Naive B cell (primary cell): Measurements from ENCODE around the gene DNAAF9. TPM values are rescaled to one million over a fixed set of nuclear protein-coding genes. Genes with fewer than 3 reads are reported as not detected.
"Not testable (repeated sequence)": the region's sequence is repeated elsewhere in the genome, so short reads cannot be mapped to it uniquely, and the experiment has no call there.

ENCODE experiments used
- ATAC-seq, 2 donors: fragments of 150-1000 bp; cut with Tn5 transposase; 2 replicates each; pipeline ENCODE4 v1.10.0; 2021; ENCODE audit warnings: low read depth in 2 of 2, mild to moderate bottlenecking in 2 of 2, moderate library complexity in 2 of 2
- DNase-seq: peaks from one replicate; pipeline ENCODE4 v3.0.0; 2022
- H3K27ac Mint-ChIP-seq, 6 donors: one replicate each; pipeline ENCODE4 v1.8.0; 2020 to 2022; ENCODE audit warnings: mild to moderate bottlenecking in 6 of 6, mixed read lengths in 6 of 6, moderate library complexity in 5 of 6, inconsistent platforms in 2 of 6
- H3K27me3 Mint-ChIP-seq, 3 donors: one replicate each; pipeline ENCODE4 v1.8.0; 2021 to 2022; ENCODE audit warnings: mixed read lengths in 3 of 3, mild to moderate bottlenecking in 1 of 3
- H3K36me3 Mint-ChIP-seq, 2 donors: one replicate each; pipeline ENCODE4 v1.8.0; 2020 to 2022; ENCODE audit warnings: mixed read lengths in 2 of 2, inconsistent platforms in 1 of 2, mild to moderate bottlenecking in 1 of 2
- H3K4me1 Mint-ChIP-seq, 3 donors: one replicate each; pipeline ENCODE4 v1.8.0; 2020 to 2022; ENCODE audit warnings: mixed read lengths in 3 of 3, inconsistent platforms in 1 of 3, mild to moderate bottlenecking in 1 of 3, moderate library complexity in 1 of 3
- H3K4me3 Mint-ChIP-seq, 8 donors: one replicate each; pipeline ENCODE4 v1.8.0; 2020 to 2022; ENCODE audit warnings: mild to moderate bottlenecking in 8 of 8, mixed read lengths in 8 of 8, moderate library complexity in 8 of 8, inconsistent platforms in 2 of 8
- H3K9me3 Mint-ChIP-seq, 7 donors: one replicate each; pipeline ENCODE4 v1.8.0; 2020 to 2022; ENCODE audit warnings: mixed read lengths in 7 of 7, mild to moderate bottlenecking in 5 of 7, inconsistent platforms in 2 of 7, moderate library complexity in 1 of 7
- polyA plus RNA-seq, 6 donors: library from polyadenylated mRNA; unstranded; fragments of 300-500 nt; fragmentation: Illumina TruSeq; gene quantifications; one replicate each; pipeline ENCODE4 v1.2.3, GENCODE V29; 2021; ENCODE audit warnings: low read depth in 6 of 6

DNAAF9 gene
- polyA plus RNA-seq, 6 donors from 2014 or later = 1.2 to 3.0 (median 1.4) TPM

DNA sequence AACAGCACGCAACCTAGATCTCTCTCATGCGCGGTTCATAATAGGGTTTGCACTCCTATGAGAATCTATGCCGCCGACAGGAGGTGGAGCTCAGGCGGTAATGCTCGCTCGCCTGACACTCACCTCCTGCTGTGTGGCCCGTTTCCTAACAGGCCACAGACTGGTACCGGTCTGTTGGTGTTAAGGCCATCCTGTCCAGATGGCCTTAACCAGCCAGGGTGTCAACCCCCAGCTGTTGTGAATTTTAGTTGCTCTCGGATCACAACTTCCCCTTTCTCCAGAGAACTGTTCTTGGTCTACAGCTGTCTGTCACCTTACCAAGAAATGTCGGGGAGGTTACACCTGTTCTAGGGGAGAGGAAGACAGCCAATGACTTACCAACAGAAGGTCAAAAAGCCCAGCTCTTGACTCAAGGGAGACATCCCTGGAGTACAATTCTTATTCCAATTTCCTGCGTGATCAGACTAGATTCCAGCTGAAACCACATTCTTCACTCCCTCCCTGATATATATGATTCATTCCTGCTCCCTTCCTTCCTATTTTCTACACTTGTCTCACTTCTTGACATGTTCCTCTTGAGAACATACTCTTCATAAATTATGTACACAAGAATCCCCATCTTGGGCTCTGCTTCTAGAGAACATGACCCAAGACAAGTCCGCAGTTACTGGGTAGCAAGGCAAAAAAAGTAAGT, 23.1 kb upstream of the DNAAF9 start:
- Mint-ChIP-seq H3K4me1 (peaks cover 8 to 17% (median 12%) of the 10 kb centered on the region in 3 donors), H3K4me3 (peak overlapping the region in 4 of 8 donors; percentile 21 to 53 (median 39)), H3K9me3 (no peaks in the 10 kb centered on the region), H3K27ac (peak overlapping the region in 3 of 6 donors; percentile 4 to 77 (median 19)), H3K36me3 (no peaks in the 10 kb centered on the region), H3K27me3 (no peaks in the 10 kb centered on the region)
- peak; percentile 88 to 94 for ATAC-seq
- peak; percentile 39 for DNase-seq

DNA sequence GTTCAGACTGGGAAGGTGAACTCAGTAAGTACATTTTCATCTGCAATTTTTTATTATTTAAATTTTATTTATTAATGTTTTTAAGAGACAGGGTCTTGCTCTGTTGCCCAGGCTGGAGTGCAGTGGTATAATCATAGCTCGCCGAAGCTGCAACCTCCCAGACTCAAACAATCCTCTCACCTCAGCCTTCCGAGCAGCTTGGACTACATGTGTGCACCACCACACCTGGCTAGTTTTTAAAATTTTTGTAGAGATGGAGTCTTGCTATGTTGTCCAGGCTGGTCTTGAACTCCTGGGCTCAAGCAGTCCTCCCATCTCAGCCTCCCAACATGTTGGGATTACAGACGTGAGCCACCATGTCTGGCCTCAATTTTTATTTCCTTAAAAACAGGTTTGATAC, 19.3 kb upstream of the DNAAF9 start:
- not testable (repeated sequence) for H3K27me3 Mint-ChIP-seq, H3K36me3 Mint-ChIP-seq, H3K9me3 Mint-ChIP-seq, ATAC-seq, DNase-seq, H3K4me3 Mint-ChIP-seq
- Mint-ChIP-seq H3K4me1 (peaks cover 8 to 12% (median 12%) of the 10 kb centered on the region in 3 donors), H3K27ac (peak overlapping the region in 1 of 6 donors; percentile 37)

DNA sequence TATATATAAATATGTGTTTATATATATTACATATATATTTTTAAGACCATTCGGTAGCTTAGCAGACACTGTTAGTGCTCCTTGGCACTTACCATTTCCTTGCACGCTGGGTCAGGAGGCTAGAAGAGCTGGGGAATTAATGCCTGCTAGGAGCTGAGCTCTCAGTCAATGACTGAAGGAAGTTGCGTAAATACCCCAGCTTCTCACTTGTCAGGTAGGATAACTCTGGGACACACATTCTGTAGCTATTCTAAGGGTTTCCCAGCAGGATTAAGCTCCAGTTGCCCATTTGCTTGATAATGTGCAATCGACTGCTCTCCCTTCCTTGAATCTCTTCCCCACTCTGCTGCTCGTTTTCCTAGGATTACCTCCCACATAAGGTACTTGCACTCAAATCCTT, 15.7 kb upstream of the DNAAF9 start:
- Mint-ChIP-seq H3K4me1 (no peaks in the 10 kb centered on the region), H3K9me3 (no peaks in the 10 kb centered on the region), H3K36me3 (no peaks in the 10 kb centered on the region), H3K4me3 (no peak overlapping the region), H3K27ac (no peak overlapping the region), H3K27me3 (peaks cover 0 to 8% (median 0%) of the 10 kb centered on the region in 3 donors)
- ATAC-seq (no peak), DNase-seq (no peak)

DNA sequence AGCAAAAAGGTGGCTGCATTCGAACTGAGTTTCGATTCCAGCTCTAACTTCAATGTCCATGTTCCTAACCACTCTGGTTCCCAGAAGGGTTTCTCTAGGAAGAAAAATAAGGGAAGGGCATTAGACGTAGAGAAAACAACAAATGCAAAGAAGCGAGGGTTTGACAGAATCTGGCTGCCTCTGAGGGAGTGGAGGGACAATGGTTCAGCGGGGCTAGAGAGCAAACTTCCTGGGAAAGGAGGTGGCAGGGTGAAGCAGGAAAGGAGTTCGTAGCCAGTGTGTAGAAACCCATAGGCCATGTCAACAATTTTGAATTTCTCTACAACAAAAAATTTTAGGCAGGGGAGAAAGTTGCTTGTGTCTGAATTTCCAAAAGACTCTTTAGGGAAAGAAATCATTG, 14.5 kb upstream of the DNAAF9 start:
- H3K9me3 Mint-ChIP-seq = no peaks in the 10 kb centered on the region
- no peak overlapping the region for H3K4me3 Mint-ChIP-seq
- no peak for ATAC-seq
- peak overlapping the region in 1 of 6 donors; percentile 59 for H3K27ac Mint-ChIP-seq
- H3K36me3 Mint-ChIP-seq = no peaks in the 10 kb centered on the region
- DNase-seq = no peak
- peaks cover 0 to 14% (median under 1%) of the 10 kb centered on the region in 3 donors for H3K27me3 Mint-ChIP-seq
- H3K4me1 Mint-ChIP-seq = no peaks in the 10 kb centered on the region

DNA sequence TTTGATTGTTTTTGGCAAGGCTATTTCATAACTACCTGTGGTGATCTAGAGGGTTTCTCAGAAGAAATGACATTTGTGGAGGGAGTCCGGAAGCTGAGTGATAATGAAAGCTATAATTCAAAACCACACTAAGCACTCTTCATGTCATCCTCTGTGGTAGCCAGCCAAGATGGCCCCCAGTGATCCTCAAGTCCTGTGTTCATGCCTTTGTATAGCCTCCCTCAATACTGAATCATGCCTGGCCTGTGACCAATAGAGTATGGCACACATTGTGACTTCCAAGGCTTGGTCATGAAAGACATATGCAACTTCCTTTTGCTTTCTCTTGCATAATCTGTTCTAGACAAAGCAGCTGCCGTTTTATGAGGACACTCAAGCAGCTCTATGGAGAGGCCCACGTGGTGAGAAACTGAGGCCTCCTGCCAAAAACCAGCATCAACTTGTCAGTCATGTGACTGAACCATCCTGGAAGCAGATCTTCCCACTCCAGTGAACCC, 12.8 kb upstream of the DNAAF9 start:
- no peak overlapping the region for H3K27ac Mint-ChIP-seq

DNA sequence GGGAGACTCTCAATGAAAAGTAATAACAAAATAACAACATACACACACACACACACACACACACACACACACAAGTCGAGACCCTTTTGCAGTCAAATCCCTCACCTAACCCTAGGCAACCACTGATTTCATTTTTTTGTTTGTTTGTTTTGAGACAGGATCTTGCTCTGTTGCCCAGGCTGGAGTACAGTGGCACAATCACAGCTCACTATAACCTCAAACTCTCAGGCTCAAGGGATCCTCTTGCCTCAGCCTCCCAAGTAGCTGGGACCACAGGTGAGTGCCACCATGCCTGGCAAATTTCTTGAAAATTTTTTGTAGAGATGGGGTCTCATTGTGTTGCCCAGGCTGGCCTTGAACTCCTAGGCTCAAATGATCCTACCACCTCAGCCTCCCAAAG, 10.7 kb upstream of the DNAAF9 start:
- peaks cover 18 to 28% (median 18%) of the 10 kb centered on the region in 3 donors for H3K27me3 Mint-ChIP-seq
- ATAC-seq = not testable (repeated sequence)

More for the DNA sequence above, 12.8 kb upstream of the DNAAF9 start:
- DNase-seq (no peak), ATAC-seq (no peak)
- H3K4me1 Mint-ChIP-seq = no peaks in the 10 kb centered on the region
- no peak overlapping the region for H3K4me3 Mint-ChIP-seq
- H3K27me3 Mint-ChIP-seq = peaks cover 6 to 22% (median 7%) of the 10 kb centered on the region in 3 donors
- H3K36me3 Mint-ChIP-seq = peaks cover 6% of the 10 kb centered on the region in 2 donors
- peaks cover 0 to 8% (median 4%) of the 10 kb centered on the region in 7 donors for H3K9me3 Mint-ChIP-seq

DNA sequence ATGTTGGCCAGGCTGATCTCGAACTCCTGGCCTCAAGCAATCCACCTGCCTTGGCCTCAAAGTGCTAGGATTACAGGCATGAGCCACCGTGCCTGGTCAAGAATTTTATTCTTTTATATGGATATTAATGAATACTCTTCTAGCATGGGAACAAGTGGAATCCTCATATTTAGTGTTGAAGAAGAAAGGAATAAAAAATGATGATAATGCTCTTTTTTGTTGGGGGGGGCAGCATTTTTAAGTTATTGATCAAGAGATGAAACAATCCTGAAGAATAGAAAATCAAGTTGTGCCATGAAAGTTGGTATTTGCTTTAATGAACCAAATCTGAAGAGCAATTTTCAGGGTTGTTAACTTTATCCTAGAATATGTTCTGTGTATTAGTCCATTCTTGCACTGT, 6.7 kb upstream of the DNAAF9 start:
- DNase-seq (no peak), ATAC-seq (no peak)
- H3K9me3 Mint-ChIP-seq = peaks cover 0 to 15% (median 4%) of the 10 kb centered on the region in 7 donors
- peak overlapping the region in 1 of 6 donors; percentile 23 for H3K27ac Mint-ChIP-seq
- H3K36me3 Mint-ChIP-seq = peaks cover 6% of the 10 kb centered on the region in 2 donors
- peaks cover 18 to 22% (median 18%) of the 10 kb centered on the region in 3 donors for H3K27me3 Mint-ChIP-seq
- H3K4me1 Mint-ChIP-seq = peaks cover 0 to 4% (median 3%) of the 10 kb centered on the region in 3 donors
- H3K4me3 Mint-ChIP-seq = no peak overlapping the region

More for the DNA sequence above, 10.7 kb upstream of the DNAAF9 start:
- H3K36me3 Mint-ChIP-seq, H3K4me1 Mint-ChIP-seq, H3K4me3 Mint-ChIP-seq, DNase-seq, H3K27ac Mint-ChIP-seq: not testable (repeated sequence)
- H3K9me3 Mint-ChIP-seq = peaks cover 0 to 15% (median 4%) of the 10 kb centered on the region in 7 donors

DNA sequence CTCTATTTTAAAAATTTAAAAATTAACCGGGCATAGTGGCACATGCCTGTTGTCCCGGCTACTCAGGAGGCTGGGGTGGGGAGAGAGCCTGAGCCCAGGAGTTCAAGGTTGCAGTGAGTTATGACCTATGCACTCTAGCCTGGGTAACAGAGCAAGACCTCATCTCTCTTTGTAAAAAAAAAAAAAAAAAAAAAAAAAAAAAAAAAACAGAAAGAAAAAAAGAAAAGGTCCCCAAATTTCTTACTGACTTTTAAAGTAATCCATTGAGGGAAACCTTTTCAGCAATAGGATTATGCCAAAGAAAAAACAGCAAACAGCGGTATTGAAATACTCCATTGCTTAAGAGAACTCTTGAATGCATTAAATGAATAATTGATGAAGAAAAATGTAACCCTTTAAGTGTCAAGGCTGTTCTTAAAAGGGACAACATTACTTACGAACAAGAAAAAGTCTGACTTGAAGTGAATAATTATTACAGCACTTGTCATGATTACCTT, 6.0 kb upstream of the DNAAF9 start:
- ATAC-seq (no peak), DNase-seq (no peak)
- Mint-ChIP-seq H3K4me1 (peaks cover 4 to 11% (median 10%) of the 10 kb centered on the region in 3 donors), H3K36me3 (peaks cover 6% of the 10 kb centered on the region in 2 donors), H3K27me3 (peaks cover 18 to 22% (median 18%) of the 10 kb centered on the region in 3 donors), H3K4me3 (no peak overlapping the region), H3K9me3 (peaks cover 0 to 15% (median 4%) of the 10 kb centered on the region in 7 donors), H3K27ac (no peak overlapping the region)

DNA sequence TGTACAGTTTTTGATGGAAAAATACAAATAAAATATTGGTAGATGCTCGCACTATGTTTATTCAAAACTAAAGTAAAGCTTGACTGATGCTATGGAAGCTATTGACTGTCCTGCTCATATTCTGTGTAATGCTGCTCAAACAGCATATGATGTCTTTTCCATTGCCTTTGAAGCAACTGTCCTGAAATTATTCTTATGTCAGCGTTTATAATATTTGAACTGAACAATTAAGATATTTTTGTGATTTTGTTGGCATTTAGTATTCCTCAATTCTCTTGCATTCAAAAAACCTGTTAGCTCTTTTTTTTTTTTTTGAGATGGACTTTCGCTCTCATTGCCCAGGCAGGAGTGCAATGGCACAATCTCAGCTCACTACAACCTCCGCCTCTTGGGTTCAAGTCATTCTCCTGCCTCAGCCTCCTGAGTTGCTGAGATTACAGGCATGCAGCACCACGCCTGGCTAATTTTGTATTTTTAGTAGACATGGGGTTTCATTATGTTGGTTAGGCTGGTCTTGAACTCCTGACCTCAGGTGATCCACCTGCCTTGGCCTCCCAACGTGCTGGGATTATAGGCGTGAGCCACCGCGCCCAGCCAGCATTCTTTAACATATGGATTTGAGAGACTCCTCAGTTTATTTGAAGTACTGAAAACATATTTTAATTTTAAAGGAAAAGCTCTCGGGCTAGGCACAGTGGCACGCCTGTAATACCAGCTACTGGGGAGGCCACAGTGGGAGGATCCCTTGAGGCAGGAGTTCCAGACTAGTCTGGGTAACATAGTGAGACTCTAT, 5.3 kb upstream of the DNAAF9 start:
- DNase-seq (no peak), ATAC-seq (no peak)
- Mint-ChIP-seq H3K27me3 (peaks cover 16 to 18% (median 18%) of the 10 kb centered on the region in 3 donors), H3K9me3 (peaks cover 0 to 15% (median 4%) of the 10 kb centered on the region in 7 donors), H3K4me1 (peaks cover 10 to 17% (median 12%) of the 10 kb centered on the region in 3 donors), H3K27ac (no peak overlapping the region), H3K36me3 (peaks cover 6% of the 10 kb centered on the region in 2 donors), H3K4me3 (no peak overlapping the region)

DNA sequence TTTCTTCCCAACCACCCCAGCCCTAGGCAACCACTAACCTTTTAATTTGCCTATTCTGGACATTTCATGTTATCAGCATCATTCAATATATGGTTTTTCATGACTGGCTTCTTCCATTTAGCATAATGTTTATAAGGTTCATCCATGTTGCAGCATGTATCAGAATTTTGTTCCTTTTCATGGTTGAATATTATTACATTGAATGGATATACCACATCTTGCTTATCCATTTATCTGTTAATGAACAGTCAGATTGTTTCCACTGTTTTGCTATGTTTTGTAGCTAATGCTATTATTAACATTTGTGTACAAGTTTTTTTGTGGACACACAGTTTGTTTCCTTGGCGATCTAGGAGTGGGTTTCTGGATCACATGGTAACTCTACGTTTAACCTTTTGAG, 3.0 kb upstream of the DNAAF9 start:
- peak overlapping the region in 1 of 6 donors; percentile 16 for H3K27ac Mint-ChIP-seq
- no peak for ATAC-seq

DNA sequence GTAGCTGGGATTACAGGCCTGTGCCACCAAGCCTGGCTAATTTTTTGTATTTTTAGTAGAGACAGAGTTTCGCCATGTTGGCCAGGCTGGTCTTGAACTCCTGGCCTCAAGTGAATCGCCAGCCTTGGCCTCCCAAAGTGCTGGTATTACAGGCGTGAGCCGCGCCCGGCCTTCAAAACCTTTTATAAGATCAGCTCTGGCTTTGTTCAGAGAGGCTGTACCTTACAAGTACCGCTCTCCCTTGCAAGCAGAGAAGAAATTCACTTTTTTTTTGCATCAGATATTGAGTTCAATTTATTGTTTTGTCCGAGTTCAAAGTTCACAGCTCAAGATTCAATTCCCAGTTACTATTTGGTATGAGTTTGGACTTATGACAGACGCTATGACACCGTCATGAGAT, 1.9 kb upstream of the DNAAF9 start:
- Mint-ChIP-seq H3K4me3 (peak overlapping the region; percentile 68 to 99 (median 98)), H3K27ac (peak overlapping the region in 2 of 6 donors; percentile 14 to 20), H3K9me3 (peaks cover 0 to 2% (median 0%) of the 10 kb centered on the region in 7 donors), H3K36me3 (no peaks in the 10 kb centered on the region), H3K27me3 (peaks cover 0 to 4% (median 4%) of the 10 kb centered on the region in 3 donors), H3K4me1 (peaks cover 19 to 28% (median 22%) of the 10 kb centered on the region in 3 donors)
- ATAC-seq = no peak
- no peak for DNase-seq

More for the DNA sequence above, 3.0 kb upstream of the DNAAF9 start:
- Mint-ChIP-seq H3K27me3 (peaks cover 6 to 13% (median 11%) of the 10 kb centered on the region in 3 donors), H3K36me3 (no peaks in the 10 kb centered on the region), H3K9me3 (peaks cover 0 to 7% (median 0%) of the 10 kb centered on the region in 7 donors), H3K4me3 (peak overlapping the region in 1 of 8 donors; percentile 64), H3K4me1 (peaks cover 19 to 28% (median 22%) of the 10 kb centered on the region in 3 donors)
- no peak for DNase-seq

DNA sequence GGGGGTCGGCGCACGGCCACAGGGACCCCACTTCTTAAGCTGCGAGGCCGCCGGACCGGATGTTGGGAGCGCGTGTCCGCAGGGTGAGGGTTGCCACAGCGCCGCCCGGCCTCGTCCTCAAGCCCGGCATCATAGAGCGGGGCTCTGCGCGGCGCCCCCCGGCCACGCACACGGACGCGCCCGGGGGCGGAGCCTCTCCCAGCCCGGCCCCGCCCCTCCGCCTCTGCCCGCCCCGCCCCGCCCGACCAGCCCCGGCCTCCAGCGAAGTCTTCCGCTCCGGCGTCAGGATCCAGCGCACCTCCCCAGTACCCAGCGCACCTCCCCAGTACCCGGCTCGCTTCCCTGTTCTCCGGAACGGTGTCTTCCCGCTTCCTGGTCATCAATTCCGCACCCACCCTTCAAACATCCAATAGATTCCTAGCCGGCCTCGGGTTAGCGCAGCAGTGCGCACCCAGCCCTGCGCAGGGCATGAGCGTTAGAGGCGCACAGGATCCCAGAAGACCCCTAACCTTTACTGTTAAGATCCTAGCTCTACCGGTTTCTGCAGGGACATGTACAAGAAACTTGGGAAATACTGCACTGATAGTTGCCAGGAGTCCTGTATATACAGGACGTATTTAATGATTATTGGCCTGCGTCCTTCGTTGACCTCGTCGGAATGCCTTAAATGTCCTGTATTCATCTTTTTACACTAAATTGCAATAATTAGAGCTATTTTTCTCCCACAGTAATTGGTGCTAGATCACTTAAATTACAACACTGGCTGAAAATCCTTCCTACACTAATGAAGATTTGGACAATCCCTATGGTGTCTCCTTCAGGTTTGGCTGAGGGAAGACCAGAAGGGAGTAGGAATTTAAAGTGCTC, 535 bp upstream of the DNAAF9 start:
- DNase-seq (peak; percentile 65), ATAC-seq (peak; percentile 57 to 60)
- Mint-ChIP-seq H3K4me1 (peaks cover 19 to 28% (median 22%) of the 10 kb centered on the region in 3 donors), H3K9me3 (no peaks in the 10 kb centered on the region), H3K27me3 (no peaks in the 10 kb centered on the region), H3K36me3 (no peaks in the 10 kb centered on the region), H3K4me3 (peak overlapping the region; percentile 95 to 99 (median 98)), H3K27ac (peak overlapping the region; percentile 84 to 98 (median 92))
